Breast epithelium (tissue), 4 donors: ENCODE data around the gene CBX8. TPM values are rescaled to one million over a fixed set of nuclear protein-coding genes. Genes with fewer than 3 reads are reported as not detected.

Source experiments
- DNase-seq, 2 donors: peaks; one replicate each; pipeline ENCODE4 v3.0.0-alpha.2; 2019; ENCODE audit warnings: low spot score in 2 of 2
- H3K27ac ChIP-seq, 2 donors: fragments of 200-600 bp; sonication (generic) in 1 of 2; one replicate each; pipeline ENCODE4 v1.5.1; 2016 to 2019; ENCODE audit warnings: mild to moderate bottlenecking in 1 of 2
- H3K27me3 ChIP-seq, 2 donors: fragments of 200-600 bp; sonication (generic) in 1 of 2; one replicate each; pipeline versions ENCODE4 v1.5.1 to v1.6.0; 2017 to 2019; ENCODE audit warnings: control low read depth in 1 of 2, mild to moderate bottlenecking in 1 of 2
- H3K36me3 ChIP-seq: fragments of 200-600 bp; one replicate; pipeline ENCODE4 v1.5.1; 2019
- H3K4me1 ChIP-seq, 2 donors: fragments of 200-600 bp; sonication (generic); one replicate each; pipeline ENCODE4 v1.5.1; 2016 to 2019; ENCODE audit warnings: control low read depth in 1 of 2
- H3K4me3 ChIP-seq, 3 donors: fragments of 200-600 bp; sonication (generic); 1 replicate in 2 of 3; 2 replicates in 1 of 3; pipeline ENCODE4 v1.5.1; 2016 to 2019; ENCODE audit warnings: mild to moderate bottlenecking in 3 of 3, moderate library complexity in 2 of 3
- H3K9me3 ChIP-seq, 2 donors: fragments of 200-600 bp; sonication (generic) in 1 of 2; one replicate each; pipeline ENCODE4 v1.5.1; 2016 to 2019; ENCODE audit warnings: control low read depth in 1 of 2
- CTCF ChIP-seq, 3 donors: fragments of 450-650 bp; IDR thresholded peaks; one replicate each; pipeline ENCODE4 v1.5.1; 2016 to 2017; ENCODE audit warnings: antibody characterized with exemption in 3 of 3, mild to moderate bottlenecking in 3 of 3, moderate library complexity in 3 of 3
- POLR2A ChIP-seq: fragments of 450-650 bp; IDR thresholded peaks from one replicate; pipeline ENCODE4 v1.6.1; 2016; ENCODE audit warnings: antibody characterized with exemption, mild to moderate bottlenecking, moderate library complexity
- POLR2AphosphoS5 ChIP-seq, 3 donors: sonication (generic); formaldehyde crosslinking; IDR thresholded peaks; one replicate each; pipeline ENCODE4 v1.6.1; 2017; ENCODE audit warnings: antibody characterized with exemption in 3 of 3
- intact Hi-C: fragments of 100-400 bp; cut with DNase I; formaldehyde crosslinking; loops from one replicate; pipeline ENCODE4 v1.15.1; 2023; ENCODE audit warnings: low total_unique reads
- total RNA-seq, 3 donors: library from RNA; depleted of rRNA; stranded (reverse); fragments of >200 nt; gene quantifications; one replicate each; pipeline ENCODE4 v1.1.0, GENCODE V29; 2016

Gene CBX8
- total RNA-seq, 3 donors from 2014 or later: 1.9 to 9.2 (median 6.7) TPM

- peak overlapping the region in 1 of 2 donors; percentile 98 for H3K27ac ChIP-seq
- no peaks in the 10 kb centered on the region for H3K36me3 ChIP-seq
- H3K27me3 ChIP-seq: peaks cover 11 to 37% of the 10 kb centered on the region in 2 donors
- peak overlapping the region; percentile 50 to 96 (median 58) for H3K4me3 ChIP-seq
- H3K4me1 ChIP-seq: peaks cover 19 to 21% of the 10 kb centered on the region in 2 donors
- DNase-seq: no peak
- TF ChIP-seq POLR2AphosphoS5 (IDR thresholded peaks at IDR 0.05) (peak in 1 of 3 donors; percentile 10), CTCF (IDR thresholded peaks at IDR 0.05) (peak in 2 of 3 donors; percentile 15 to 22), POLR2A (no peak)
- H3K9me3 ChIP-seq: no peaks in the 10 kb centered on the region
- intact Hi-C loops: no loop called here
Measured at GRCh38 chr17:79842656-79843473, 46.0 kb upstream of the CBX8 start.

- intact Hi-C loops: no loop called here
- no peak for DNase-seq
- peak overlapping the region in 2 of 3 donors; percentile 58 to 96 for H3K4me3 ChIP-seq
- peaks cover 26 to 27% of the 10 kb centered on the region in 2 donors for H3K4me1 ChIP-seq
- no peaks in the 10 kb centered on the region for H3K9me3 ChIP-seq
- TF ChIP-seq POLR2A (no peak), POLR2AphosphoS5 (IDR thresholded peaks at IDR 0.05) (no peak), CTCF (IDR thresholded peaks at IDR 0.05) (no peak)
- H3K27ac ChIP-seq: peak overlapping the region in 1 of 2 donors; percentile 98
- no peaks in the 10 kb centered on the region for H3K36me3 ChIP-seq
- H3K27me3 ChIP-seq: peaks cover 11 to 37% of the 10 kb centered on the region in 2 donors
Measured at GRCh38 chr17:79842136-79842655, 45.3 kb upstream of the CBX8 start.

- H3K4me3 ChIP-seq: peak overlapping the region in 2 of 3 donors; percentile 80 to 96
- no peaks in the 10 kb centered on the region for H3K36me3 ChIP-seq
- H3K9me3 ChIP-seq: no peaks in the 10 kb centered on the region
- TF ChIP-seq POLR2AphosphoS5 (IDR thresholded peaks at IDR 0.05): no peak
- no peak for TF ChIP-seq POLR2A
- no peak for TF ChIP-seq CTCF (IDR thresholded peaks at IDR 0.05)
- peaks cover 29 to 33% of the 10 kb centered on the region in 2 donors for H3K4me1 ChIP-seq
- peak overlapping the region in 1 of 2 donors; percentile 98 for H3K27ac ChIP-seq
- intact Hi-C loops: no loop called here
- no peak for DNase-seq
- H3K27me3 ChIP-seq: peaks cover 11 to 37% of the 10 kb centered on the region in 2 donors
Measured at GRCh38 chr17:79841369-79842135, 44.7 kb upstream of the CBX8 start.

GRCh38 chr17:79840989-79841286, 44.1 kb upstream of the CBX8 start:
- no peak for DNase-seq
- intact Hi-C loops: no loop called here
- H3K4me3 ChIP-seq: peak overlapping the region; percentile 1 to 96 (median 80)
- H3K4me1 ChIP-seq: peaks cover 32 to 39% of the 10 kb centered on the region in 2 donors
- H3K27ac ChIP-seq: peak overlapping the region in 1 of 2 donors; percentile 98
- no peaks in the 10 kb centered on the region for H3K9me3 ChIP-seq
- H3K27me3 ChIP-seq: peaks cover 11 to 37% of the 10 kb centered on the region in 2 donors
- H3K36me3 ChIP-seq: no peaks in the 10 kb centered on the region
- TF ChIP-seq CTCF (IDR thresholded peaks at IDR 0.05): no peak
- TF ChIP-seq POLR2AphosphoS5 (IDR thresholded peaks at IDR 0.05): no peak
- no peak for TF ChIP-seq POLR2A
